Lung (tissue), 12 donors: ENCODE results near the gene TBC1D22B. TPM values are rescaled to one million over a fixed set of nuclear protein-coding genes. Genes with fewer than 3 reads are reported as not detected.

Experiments used
- ATAC-seq: fragments of 200-7000 bp; cut with Tn5 transposase; one replicate; pipeline ENCODE4 v1.9.1; 2020; ENCODE audit warnings: moderate number of reproducible peaks; ENCODE audit not compliant: insufficient read depth, low FRiP score
- DNase-seq, 3 donors: peaks; one replicate each; pipeline ENCODE4 v3.0.0-alpha.2; 2013 to 2017
- H3K27ac ChIP-seq, 2 donors: one replicate each; pipeline ENCODE4 v1.5.1; 2013; ENCODE audit warnings: mild to moderate bottlenecking in 2 of 2, moderate library complexity in 2 of 2, control low read depth in 1 of 2, inconsistent platforms in 1 of 2, low read depth in 1 of 2, low read length in 1 of 2
- H3K27me3 ChIP-seq, 3 donors: one replicate each; pipeline ENCODE4 v1.5.1; 2013; ENCODE audit warnings: low read length in 2 of 3; ENCODE audit not compliant: control insufficient read depth in 3 of 3, insufficient read depth in 3 of 3
- H3K36me3 ChIP-seq, 4 donors: one replicate each; pipeline ENCODE4 v1.5.1; 2013; ENCODE audit warnings: low read length in 4 of 4, mild to moderate bottlenecking in 1 of 4, moderate library complexity in 1 of 4; ENCODE audit not compliant: control insufficient read depth in 4 of 4, insufficient read depth in 4 of 4
- H3K4me1 ChIP-seq, 5 donors: one replicate each; pipeline ENCODE4 v1.5.1; 2013; ENCODE audit warnings: low read length in 5 of 5, mild to moderate bottlenecking in 2 of 5, moderate library complexity in 1 of 5; ENCODE audit not compliant: control insufficient read depth in 5 of 5, insufficient read depth in 5 of 5
- H3K4me3 ChIP-seq: one replicate; pipeline ENCODE4 v1.5.1; 2013; ENCODE audit warnings: mild to moderate bottlenecking, control low read depth, moderate library complexity
- H3K9ac ChIP-seq, 2 donors: one replicate each; pipeline ENCODE4 v1.5.1; 2013; ENCODE audit warnings: low read length in 2 of 2, control low read depth in 1 of 2; ENCODE audit not compliant: insufficient read depth in 1 of 2
- H3K9me3 ChIP-seq, 4 donors: one replicate each; pipeline ENCODE4 v1.5.1; 2013; ENCODE audit warnings: low read length in 3 of 4, mild to moderate bottlenecking in 1 of 4, moderate library complexity in 1 of 4; ENCODE audit not compliant: control insufficient read depth in 4 of 4, insufficient read depth in 3 of 4
- CTCF ChIP-seq: IDR thresholded peaks from 2 replicates; pipeline ENCODE4 v1.5.1; 2012; ENCODE audit warnings: mild to moderate bottlenecking; ENCODE audit errors: control extremely low read depth, extremely low read depth
- WGBS, 2 donors: extraction: QIAGEN DNeasy Blood & Tissue Kit; methylation state at CpG; one replicate each; pipeline ENCODE4 v1.1.7; 2013; 5-methylcytosine and 5-hydroxymethylcytosine counted together
- polyA plus RNA-seq, 2 donors: library from polyadenylated mRNA; stranded (reverse); fragments of 200-250 nt; gene quantifications; one replicate each; pipeline ENCODE4 v1.2.1, GENCODE V29; 2013
- total RNA-seq, 2 donors: library from RNA; depleted of rRNA in 1 of 2; stranded (reverse); fragments of >200 nt in 1 of 2; gene quantifications; one replicate each; pipeline ENCODE4 v1.2.1, GENCODE V29; 2014 to 2021
- donor health status: control.
- donor health status: control.
- donor health status: Bipolar disorder and iron deficiency.
- donor health status: healthy.
- donor health status: DM: yes; HTN: yes; CAD: no.

TBC1D22B gene
- total and polyA plus RNA-seq, 4 donors = 6.8 to 9.7 (median 8.8) TPM

DNA sequence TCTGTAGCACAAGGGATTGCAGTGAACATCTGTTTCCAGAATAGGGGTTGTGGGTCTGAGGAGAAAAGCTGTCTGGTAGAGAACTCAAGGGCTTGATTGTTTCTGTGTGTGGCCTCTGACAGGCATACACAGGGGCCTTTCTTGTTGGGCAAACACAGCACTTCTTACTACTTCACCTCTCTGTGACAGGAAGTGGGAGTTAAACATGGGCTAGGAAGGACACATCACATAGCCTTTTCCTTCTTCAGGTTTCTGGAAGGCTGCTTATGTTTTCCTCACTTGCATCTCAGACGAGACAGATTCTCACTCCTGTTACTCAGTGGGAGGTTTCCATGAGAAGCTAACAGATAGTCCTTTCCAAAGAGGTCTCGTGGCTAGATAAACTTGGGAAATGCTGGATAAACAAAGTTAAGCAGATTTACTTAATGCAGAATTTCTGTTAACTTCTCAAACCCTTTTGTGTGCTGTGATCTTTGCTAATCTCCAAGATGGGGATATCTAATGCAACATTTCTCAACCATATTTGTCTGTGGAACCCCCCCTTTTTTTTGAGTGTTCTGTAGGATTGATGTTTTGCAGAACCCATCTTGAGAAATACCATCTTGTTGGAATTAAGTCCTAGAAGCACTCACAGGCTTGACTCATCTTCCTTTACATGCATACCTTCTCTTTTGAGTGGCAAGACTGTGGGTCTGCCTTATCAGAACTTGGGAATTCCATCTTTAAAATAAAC, 54.3 kb downstream of the TBC1D22B start:
- 77 to 79% methylated on average over 2 of the region's 2 CpGs for WGBS, 2 donors
- ATAC-seq (no peak), DNase-seq (peak in 1 of 3 donors; percentile 51)
- Histone ChIP-seq H3K9me3 (no peaks in the 10 kb centered on the region), H3K4me1 (peaks cover 3 to 37% (median 14%) of the 10 kb centered on the region in 5 donors), H3K27ac (no peak overlapping the region), H3K36me3 (peaks cover 15 to 24% (median 20%) of the 10 kb centered on the region in 4 donors), H3K27me3 (no peaks in the 10 kb centered on the region), H3K4me3 (no peak overlapping the region), H3K9ac (peak overlapping the region in 1 of 2 donors; percentile 11)
- TF ChIP-seq CTCF = no peak

GRCh38 chr6:37313723-37314486, 56.3 kb downstream of the TBC1D22B start:
- no peaks in the 10 kb centered on the region for H3K27me3 ChIP-seq
- H3K4me1 ChIP-seq = peaks cover 0 to 17% (median 3%) of the 10 kb centered on the region in 5 donors
- H3K4me3 ChIP-seq = no peak overlapping the region
- WGBS, 2 donors = 68 to 85% methylated on average over 11 to 13 of the region's 13 CpGs
- TF ChIP-seq CTCF = no peak
- no peak overlapping the region for H3K27ac ChIP-seq
- H3K9me3 ChIP-seq = no peaks in the 10 kb centered on the region
- no peak for DNase-seq
- ATAC-seq = no peak
- H3K36me3 ChIP-seq = peaks cover 28 to 38% (median 30%) of the 10 kb centered on the region in 4 donors
- no peak overlapping the region for H3K9ac ChIP-seq

DNA sequence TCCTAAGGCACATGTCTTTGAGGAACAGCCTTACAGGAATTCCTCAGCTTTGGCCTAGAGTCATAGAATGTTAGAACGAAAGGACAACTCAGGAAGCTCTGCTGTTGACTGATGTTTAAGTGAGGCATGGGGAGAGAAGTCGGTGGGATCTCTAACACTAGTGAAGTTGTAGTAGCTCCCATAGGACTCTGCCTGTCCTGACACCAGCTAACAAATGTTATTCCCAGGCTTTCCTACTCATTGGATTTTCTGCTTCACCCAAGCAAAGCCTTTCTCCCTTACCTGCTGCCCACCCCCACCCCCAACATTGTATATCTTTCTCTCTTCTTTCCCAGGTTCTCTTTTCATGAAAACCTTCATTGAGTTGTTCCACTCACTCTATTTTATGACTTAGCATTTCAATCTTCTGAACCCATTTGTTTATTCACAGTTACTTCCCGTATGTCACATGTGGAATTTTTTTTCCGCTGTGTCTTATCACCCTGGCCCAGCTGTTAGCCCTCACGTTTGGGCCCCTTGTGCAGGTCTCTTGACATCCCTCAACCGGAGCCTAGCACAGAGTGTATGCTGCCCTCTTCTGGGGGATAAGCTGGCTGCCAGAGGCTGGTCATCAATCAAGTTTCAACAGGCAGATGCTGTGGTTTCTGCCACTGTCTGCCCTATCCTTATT, 57.0 kb downstream of the TBC1D22B start:
- DNase-seq (peak; percentile 46 to 61 (median 47)), ATAC-seq (no peak)
- 32 to 48% methylated on average over 6 of the region's 6 CpGs for WGBS, 2 donors
- TF ChIP-seq CTCF = no peak
- no peak overlapping the region for H3K4me3 ChIP-seq
- peaks cover 0 to 13% (median 2%) of the 10 kb centered on the region in 5 donors for H3K4me1 ChIP-seq
- no peak overlapping the region for H3K27ac ChIP-seq
- no peak overlapping the region for H3K9ac ChIP-seq
- H3K36me3 ChIP-seq = peaks cover 28 to 40% (median 32%) of the 10 kb centered on the region in 4 donors
- H3K9me3 ChIP-seq = no peaks in the 10 kb centered on the region
- H3K27me3 ChIP-seq = no peaks in the 10 kb centered on the region
